ENCODE results near the gene LDLRAD4. TPM values are rescaled to one million over a fixed set of nuclear protein-coding genes. Genes with fewer than 3 reads are reported as not detected.

LDLRAD4 gene
- total and polyA plus RNA-seq, 5 donors from 2014 or later = 42.4 to 207 (median 49.8) TPM

GRCh38 chr18:13179566-13180113, 38.9 kb upstream of the LDLRAD4 start:
- no peak overlapping the region for H3K27ac ChIP-seq (ENCODE audit: insufficient read depth, low read length, poor library complexity, severe bottlenecking)
- no peaks in the 10 kb centered on the region for H3K36me3 Mint-ChIP-seq
- peaks cover 7 to 21% (median 13%) of the 10 kb centered on the region in 4 donors for H3K4me1 Mint-ChIP-seq
- no peak overlapping the region for H3K4me3 ChIP-seq (ENCODE audit: low read depth, low read length)
- no peaks in the 10 kb centered on the region for H3K36me3 ChIP-seq (ENCODE audit: control insufficient read depth, insufficient read depth, low read length)
- H3K9me3 Mint-ChIP-seq = peaks cover 0 to 1% (median 0%) of the 10 kb centered on the region in 7 donors
- no peak overlapping the region for H3K27ac Mint-ChIP-seq
- ATAC-seq (ENCODE audit: low read depth in 2 of 2) (no peak), DNase-seq (peak in 1 of 3 donors; percentile 51)
- H3K4me3 Mint-ChIP-seq = no peak overlapping the region
- H3K4me1 ChIP-seq (ENCODE audit: control insufficient read depth, insufficient read depth, low read length, poor library complexity, severe bottlenecking) = no peaks in the 10 kb centered on the region
- no peaks in the 10 kb centered on the region for H3K9me3 ChIP-seq (ENCODE audit: control insufficient read depth in 2 of 2, low read length in 2 of 2)
- H3K27me3 ChIP-seq (ENCODE audit: control insufficient read depth, insufficient read depth, low read length) = no peaks in the 10 kb centered on the region
- no peaks in the 10 kb centered on the region for H3K27me3 Mint-ChIP-seq

GRCh38 chr18:13180614-13181375, 37.8 kb upstream of the LDLRAD4 start:
- DNase-seq (no peak), ATAC-seq (ENCODE audit: low read depth in 2 of 2) (no peak)
- peaks cover 0 to 2% (median 0%) of the 10 kb centered on the region in 7 donors for H3K9me3 Mint-ChIP-seq
- no peaks in the 10 kb centered on the region for H3K9me3 ChIP-seq (ENCODE audit: control insufficient read depth in 2 of 2, low read length in 2 of 2)
- H3K4me1 Mint-ChIP-seq = peaks cover 7 to 21% (median 13%) of the 10 kb centered on the region in 4 donors
- no peaks in the 10 kb centered on the region for H3K27me3 ChIP-seq (ENCODE audit: control insufficient read depth, insufficient read depth, low read length)
- no peaks in the 10 kb centered on the region for H3K4me1 ChIP-seq (ENCODE audit: control insufficient read depth, insufficient read depth, low read length, poor library complexity, severe bottlenecking)
- H3K4me3 Mint-ChIP-seq = no peak overlapping the region
- H3K27ac Mint-ChIP-seq = no peak overlapping the region
- H3K4me3 ChIP-seq (ENCODE audit: low read depth, low read length) = no peak overlapping the region
- H3K27ac ChIP-seq (ENCODE audit: insufficient read depth, low read length, poor library complexity, severe bottlenecking) = no peak overlapping the region
- H3K36me3 Mint-ChIP-seq = no peaks in the 10 kb centered on the region
- no peaks in the 10 kb centered on the region for H3K36me3 ChIP-seq (ENCODE audit: control insufficient read depth, insufficient read depth, low read length)
- peaks cover 5% of the 10 kb centered on the region for H3K27me3 Mint-ChIP-seq

- no peaks in the 10 kb centered on the region for H3K9me3 ChIP-seq (ENCODE audit: control insufficient read depth in 2 of 2, low read length in 2 of 2)
- ATAC-seq (ENCODE audit: low read depth in 2 of 2) (no peak), DNase-seq (no peak)
- Mint-ChIP-seq H3K9me3 (peaks cover 0 to 2% (median 0%) of the 10 kb centered on the region in 7 donors), H3K4me3 (no peak overlapping the region), H3K36me3 (no peaks in the 10 kb centered on the region), H3K27ac (peak overlapping the region in 1 of 3 donors; percentile 56), H3K4me1 (peaks cover 7 to 17% (median 13%) of the 10 kb centered on the region in 4 donors), H3K27me3 (peaks cover 5% of the 10 kb centered on the region)
- H3K36me3 ChIP-seq (ENCODE audit: control insufficient read depth, insufficient read depth, low read length) = no peaks in the 10 kb centered on the region
- H3K27me3 ChIP-seq (ENCODE audit: control insufficient read depth, insufficient read depth, low read length) = no peaks in the 10 kb centered on the region
- no peaks in the 10 kb centered on the region for H3K4me1 ChIP-seq (ENCODE audit: control insufficient read depth, insufficient read depth, low read length, poor library complexity, severe bottlenecking)
- no peak overlapping the region for H3K27ac ChIP-seq (ENCODE audit: insufficient read depth, low read length, poor library complexity, severe bottlenecking)
- H3K4me3 ChIP-seq (ENCODE audit: low read depth, low read length) = no peak overlapping the region
Measured at GRCh38 chr18:13181765-13182164, 36.8 kb upstream of the LDLRAD4 start.

- no peak for ATAC-seq (ENCODE audit: low read depth in 2 of 2)
Measured at GRCh38 chr18:13183359-13183758, 35.2 kb upstream of the LDLRAD4 start.

DNA sequence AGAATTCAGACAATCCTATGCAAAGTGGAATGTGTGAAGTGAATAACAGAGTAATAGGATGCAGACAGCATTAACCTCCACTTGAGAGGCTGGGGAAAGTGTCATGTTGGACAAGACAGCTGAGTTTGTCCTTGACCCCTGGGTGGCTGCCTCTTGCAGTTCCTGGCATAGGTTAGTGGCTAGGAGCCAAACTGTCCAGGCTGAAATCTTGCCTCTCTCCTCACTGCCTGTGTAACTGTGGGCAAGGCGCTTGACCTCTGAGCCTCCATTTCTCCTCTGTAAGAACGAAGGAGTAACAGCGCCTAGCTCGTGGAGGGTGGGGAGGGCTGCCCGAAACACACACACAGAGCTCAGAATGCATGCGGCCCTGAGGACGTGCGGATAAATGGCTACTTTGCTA, 34.8 kb upstream of the LDLRAD4 start:
- Mint-ChIP-seq H3K4me1 (peaks cover 6 to 13% (median 8%) of the 10 kb centered on the region in 4 donors), H3K27me3 (peaks cover 17% of the 10 kb centered on the region), H3K27ac (peak overlapping the region in 1 of 3 donors; percentile 34), H3K9me3 (peaks cover 0 to 2% (median 0%) of the 10 kb centered on the region in 7 donors), H3K36me3 (no peaks in the 10 kb centered on the region), H3K4me3 (no peak overlapping the region)
- Histone ChIP-seq H3K4me3 (ENCODE audit: low read depth, low read length) (no peak overlapping the region), H3K27ac (ENCODE audit: insufficient read depth, low read length, poor library complexity, severe bottlenecking) (no peak overlapping the region), H3K9me3 (ENCODE audit: control insufficient read depth in 2 of 2, low read length in 2 of 2) (no peaks in the 10 kb centered on the region), H3K27me3 (ENCODE audit: control insufficient read depth, insufficient read depth, low read length) (no peaks in the 10 kb centered on the region), H3K36me3 (ENCODE audit: control insufficient read depth, insufficient read depth, low read length) (no peaks in the 10 kb centered on the region), H3K4me1 (ENCODE audit: control insufficient read depth, insufficient read depth, low read length, poor library complexity, severe bottlenecking) (no peaks in the 10 kb centered on the region)
- DNase-seq (no peak), ATAC-seq (ENCODE audit: low read depth in 2 of 2) (no peak)

More at GRCh38 chr18:13183359-13183758, 35.2 kb upstream of the LDLRAD4 start:
- peaks cover 0 to 2% (median 0%) of the 10 kb centered on the region in 7 donors for H3K9me3 Mint-ChIP-seq
- Histone ChIP-seq H3K27ac (ENCODE audit: insufficient read depth, low read length, poor library complexity, severe bottlenecking) (no peak overlapping the region), H3K36me3 (ENCODE audit: control insufficient read depth, insufficient read depth, low read length) (no peaks in the 10 kb centered on the region), H3K27me3 (ENCODE audit: control insufficient read depth, insufficient read depth, low read length) (no peaks in the 10 kb centered on the region), H3K4me3 (ENCODE audit: low read depth, low read length) (no peak overlapping the region), H3K4me1 (ENCODE audit: control insufficient read depth, insufficient read depth, low read length, poor library complexity, severe bottlenecking) (no peaks in the 10 kb centered on the region), H3K9me3 (ENCODE audit: control insufficient read depth in 2 of 2, low read length in 2 of 2) (no peaks in the 10 kb centered on the region)
- no peak overlapping the region for H3K4me3 Mint-ChIP-seq
- peaks cover 17% of the 10 kb centered on the region for H3K27me3 Mint-ChIP-seq
- no peak for DNase-seq
- no peak overlapping the region for H3K27ac Mint-ChIP-seq
- no peaks in the 10 kb centered on the region for H3K36me3 Mint-ChIP-seq
- H3K4me1 Mint-ChIP-seq = peaks cover 7 to 17% (median 10%) of the 10 kb centered on the region in 4 donors

DNA sequence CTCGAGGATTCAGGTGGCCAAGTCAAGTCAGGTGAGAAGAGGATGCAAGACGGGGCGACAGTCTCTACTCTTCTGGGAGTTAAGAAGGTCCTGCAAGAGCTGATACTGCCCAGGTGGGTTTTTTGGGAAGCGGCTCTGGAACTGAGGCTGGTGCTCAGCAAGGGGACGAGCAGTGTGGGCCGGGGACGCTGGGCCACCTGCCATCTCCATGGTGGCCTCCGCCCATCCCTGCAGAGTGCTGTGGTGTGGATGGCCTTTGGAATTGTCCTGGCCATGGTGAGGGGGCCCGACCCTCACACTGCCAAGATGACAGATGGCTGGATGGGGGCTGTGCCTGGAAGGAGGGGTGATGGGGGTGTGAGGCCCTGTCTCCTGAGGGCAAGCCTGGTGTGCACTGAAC, 34.2 kb upstream of the LDLRAD4 start:
- Mint-ChIP-seq H3K36me3 (no peaks in the 10 kb centered on the region), H3K27me3 (peaks cover 17% of the 10 kb centered on the region), H3K4me3 (no peak overlapping the region), H3K27ac (peak overlapping the region in 1 of 3 donors; percentile 34), H3K4me1 (peaks cover 2 to 8% (median 5%) of the 10 kb centered on the region in 4 donors), H3K9me3 (peaks cover 0 to 2% (median 0%) of the 10 kb centered on the region in 7 donors)
- H3K27me3 ChIP-seq (ENCODE audit: control insufficient read depth, insufficient read depth, low read length) = peaks cover 2% of the 10 kb centered on the region
- DNase-seq (no peak), ATAC-seq (ENCODE audit: low read depth in 2 of 2) (no peak)
- H3K36me3 ChIP-seq (ENCODE audit: control insufficient read depth, insufficient read depth, low read length) = no peaks in the 10 kb centered on the region
- H3K9me3 ChIP-seq (ENCODE audit: control insufficient read depth in 2 of 2, low read length in 2 of 2) = no peaks in the 10 kb centered on the region
- no peak overlapping the region for H3K27ac ChIP-seq (ENCODE audit: insufficient read depth, low read length, poor library complexity, severe bottlenecking)
- H3K4me3 ChIP-seq (ENCODE audit: low read depth, low read length) = no peak overlapping the region
- no peaks in the 10 kb centered on the region for H3K4me1 ChIP-seq (ENCODE audit: control insufficient read depth, insufficient read depth, low read length, poor library complexity, severe bottlenecking)

DNA sequence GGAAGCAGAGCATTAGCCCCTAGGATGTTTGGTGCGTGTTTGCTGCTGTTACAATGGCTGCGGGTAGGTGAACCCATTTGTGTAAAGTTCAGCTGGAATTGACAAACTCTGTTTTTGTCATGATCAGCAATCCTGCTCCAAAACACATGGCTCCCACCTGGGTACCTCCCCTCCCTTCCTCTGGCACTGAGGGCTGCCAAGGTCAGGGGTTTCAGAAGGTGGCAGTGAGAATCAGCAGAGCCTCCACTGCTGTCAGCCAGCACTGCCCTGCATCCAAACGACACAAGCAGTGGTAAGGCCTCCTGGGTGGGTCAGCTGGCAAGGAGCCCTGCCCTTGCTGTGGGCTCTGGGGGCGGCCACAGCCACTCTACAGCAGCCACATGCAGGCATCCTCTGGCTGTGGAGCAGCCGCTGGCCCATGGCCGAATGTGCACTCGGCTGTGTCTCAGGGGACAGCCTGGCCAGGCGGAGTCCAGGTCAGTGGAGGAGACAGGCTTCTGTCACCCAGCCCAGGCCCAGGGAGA, 32.8 kb upstream of the LDLRAD4 start:
- Histone ChIP-seq H3K4me1 (ENCODE audit: control insufficient read depth, insufficient read depth, low read length, poor library complexity, severe bottlenecking) (no peaks in the 10 kb centered on the region), H3K27me3 (ENCODE audit: control insufficient read depth, insufficient read depth, low read length) (peaks cover 2% of the 10 kb centered on the region), H3K9me3 (ENCODE audit: control insufficient read depth in 2 of 2, low read length in 2 of 2) (no peaks in the 10 kb centered on the region), H3K36me3 (ENCODE audit: control insufficient read depth, insufficient read depth, low read length) (no peaks in the 10 kb centered on the region), H3K27ac (ENCODE audit: insufficient read depth, low read length, poor library complexity, severe bottlenecking) (no peak overlapping the region), H3K4me3 (ENCODE audit: low read depth, low read length) (no peak overlapping the region)
- Mint-ChIP-seq H3K9me3 (peaks cover 0 to 2% (median 0%) of the 10 kb centered on the region in 7 donors), H3K36me3 (no peaks in the 10 kb centered on the region), H3K27ac (no peak overlapping the region), H3K27me3 (peaks cover 17% of the 10 kb centered on the region), H3K4me1 (peaks cover 0 to 3% (median under 1%) of the 10 kb centered on the region in 4 donors), H3K4me3 (no peak overlapping the region)
- ATAC-seq (ENCODE audit: low read depth in 2 of 2) = no peak
- DNase-seq = no peak
